SH-SY5Y (cell line): ENCODE measurements around the gene PRDM16.

Experiments
- GATA2 ChIP-seq: IDR thresholded peaks from 2 replicates; pipeline ENCODE4 v1.6.1; 2011; ENCODE audit warnings: mild to moderate bottlenecking, low read depth, low read length
- GATA3 ChIP-seq: IDR thresholded peaks from 2 replicates; pipeline ENCODE4 v1.6.1; 2011; ENCODE audit warnings: low read depth, mild to moderate bottlenecking, low read length, moderate library complexity

GRCh38 chr1:3231245-3231644 lies 162.2 kb downstream of the PRDM16 start:
- TF ChIP-seq GATA2 (no peak), GATA3 (no peak)
